GM10847 (cell line): ENCODE results near the gene CNNM1.

ENCODE experiments used
- POLR2A ChIP-seq: IDR thresholded peaks from 2 replicates; pipeline ENCODE4 v1.6.1; 2011; ENCODE audit not compliant: insufficient read length; ENCODE audit errors: extremely low read depth

Gene CNNM1

GRCh38 chr10:99387541-99387940, 58.4 kb downstream of the CNNM1 start:
- TF ChIP-seq POLR2A = no peak

- no peak for TF ChIP-seq POLR2A
These were observed 60.7 kb downstream of the CNNM1 start for GRCh38 chr10:99389729-99390480.

- TF ChIP-seq POLR2A = no peak
These were observed 62.2 kb downstream of the CNNM1 start for GRCh38 chr10:99391346-99391745.

- TF ChIP-seq POLR2A = no peak
These were observed 63.9 kb downstream of the CNNM1 start for GRCh38 chr10:99393036-99393435.

GRCh38 chr10:99393683-99394082, 64.5 kb downstream of the CNNM1 start:
- TF ChIP-seq POLR2A = no peak

DNA sequence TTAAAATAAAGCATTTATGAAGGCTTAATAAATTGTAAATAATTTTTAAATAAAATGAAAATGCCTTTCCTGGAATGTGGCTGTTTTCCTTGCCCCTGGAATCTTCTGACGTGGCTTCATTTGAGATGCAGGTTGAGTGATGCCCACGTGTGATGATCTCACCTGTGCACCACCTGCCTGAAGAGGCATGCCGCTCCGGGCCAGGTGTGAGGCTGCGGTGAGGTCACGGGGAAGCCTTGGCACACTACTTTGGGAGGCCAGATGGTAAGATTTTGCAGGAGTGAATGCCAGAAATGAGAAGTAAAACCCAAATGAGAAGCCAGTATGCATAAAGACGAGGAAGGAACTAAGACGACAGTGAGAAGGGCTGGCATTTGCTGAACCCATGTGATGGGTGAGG, 65.1 kb downstream of the CNNM1 start:
- TF ChIP-seq POLR2A = no peak

DNA sequence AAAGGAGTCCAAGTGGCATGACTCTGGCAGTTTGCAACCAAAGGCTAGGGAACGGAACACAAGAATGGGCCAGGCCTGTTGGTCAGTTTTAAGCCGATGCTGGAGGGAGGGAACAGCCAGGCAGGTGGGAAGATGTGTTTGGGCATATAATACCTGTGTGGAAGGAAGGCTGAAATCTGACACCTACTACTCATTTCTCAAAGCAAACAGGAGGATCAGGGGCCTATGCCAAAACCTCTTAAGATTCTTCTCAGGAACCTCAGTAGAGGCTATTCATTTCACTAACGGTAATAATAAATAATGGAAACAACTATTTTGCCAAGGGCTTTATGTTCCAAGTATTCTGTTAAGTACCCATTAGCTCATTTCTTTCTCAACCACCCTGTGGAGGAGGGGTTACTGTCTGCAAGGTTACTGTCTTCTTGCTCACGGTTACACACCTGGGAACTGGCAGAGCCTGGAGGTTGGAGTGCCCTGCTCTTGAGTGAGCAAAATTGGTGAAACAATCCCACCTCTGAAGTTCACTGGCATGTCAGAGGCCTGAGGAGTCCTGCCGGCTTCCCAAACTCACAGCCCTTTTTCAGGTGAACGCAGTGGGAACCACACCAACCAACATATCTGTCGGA, 65.7 kb downstream of the CNNM1 start:
- TF ChIP-seq POLR2A = no peak

- no peak for TF ChIP-seq POLR2A
These were observed 66.7 kb downstream of the CNNM1 start for GRCh38 chr10:99395750-99396445.

GRCh38 chr10:99396471-99396870, 67.3 kb downstream of the CNNM1 start:
- TF ChIP-seq POLR2A = no peak

GRCh38 chr10:99399664-99400063, 70.5 kb downstream of the CNNM1 start:
- no peak for TF ChIP-seq POLR2A

GRCh38 chr10:99403674-99404073, 74.5 kb downstream of the CNNM1 start:
- TF ChIP-seq POLR2A = no peak

DNA sequence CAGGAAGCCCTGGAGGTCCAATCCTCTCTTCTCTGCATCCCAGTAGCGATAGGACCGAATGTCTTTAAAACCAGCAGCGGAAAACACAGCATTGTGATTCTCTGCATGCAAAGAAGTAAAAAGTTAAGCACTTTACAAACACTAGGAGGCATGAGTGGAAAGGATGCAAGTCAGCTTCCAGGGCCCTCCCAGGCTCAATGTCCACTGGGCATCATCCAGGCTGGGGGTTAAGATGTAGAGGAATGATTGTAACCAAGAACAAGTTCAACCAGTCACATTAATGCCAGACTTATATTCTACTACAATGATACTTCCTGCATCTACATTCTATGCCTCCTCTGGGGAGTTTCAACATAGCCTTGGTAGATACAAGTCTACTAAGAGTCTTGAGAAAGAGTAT, 77.0 kb downstream of the CNNM1 start:
- no peak for TF ChIP-seq POLR2A

GRCh38 chr10:99410146-99410545, 81.0 kb downstream of the CNNM1 start:
- TF ChIP-seq POLR2A = no peak

- no peak for TF ChIP-seq POLR2A
These were observed 81.7 kb downstream of the CNNM1 start for GRCh38 chr10:99410876-99411275.

GRCh38 chr10:99411546-99411945, 82.4 kb downstream of the CNNM1 start:
- TF ChIP-seq POLR2A = no peak

DNA sequence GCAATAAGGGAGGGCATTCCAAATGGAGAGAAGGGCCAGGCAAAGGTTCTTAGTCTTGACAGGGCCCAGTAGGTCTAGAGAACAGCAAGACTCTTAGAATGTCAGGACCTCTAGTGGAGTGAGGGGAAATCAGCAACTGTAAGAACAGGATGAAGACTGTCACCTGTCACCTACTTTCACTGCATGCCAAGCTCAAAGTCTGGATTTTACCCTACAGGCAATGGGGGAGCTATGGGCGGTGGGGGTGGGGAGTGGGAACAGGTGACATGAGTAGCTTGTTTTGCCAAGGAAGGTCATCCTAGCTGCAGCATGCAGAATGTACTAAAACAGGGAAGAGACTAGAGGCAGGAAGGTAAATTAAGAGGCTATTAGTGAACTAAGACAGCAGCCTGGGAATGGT, 82.9 kb downstream of the CNNM1 start:
- TF ChIP-seq POLR2A = no peak
